ENCODE measurements around the gene OR52M1. TPM values are rescaled to one million over a fixed set of nuclear protein-coding genes. Genes with fewer than 3 reads are reported as not detected.

OR52M1 gene
- total RNA-seq (2014; rRNA removed) (not detected in 2 replicates), Bru-seq, nascent RNA (not detected), BruChase-seq, experiment 1, labeled RNA remaining after a 6-hour chase (not detected), BruChase-seq, experiment 2, labeled RNA remaining after a 2-hour chase (not detected)
- long read RNA-seq = 0 reads

GRCh38 chr11:4544891-4545290, at the start of gene OR52M1:
TSS of gene OR52M1 (plus strand) at chr11:4545191. CDS start at chr11:4545191, 0 bp downstream.
- Histone ChIP-seq H3K4me2 (ENCODE audit: low read length) (no peak within 1 kb of the TSS), H2AFZ (ENCODE audit: low read length) (no peak within 1 kb of the TSS), H3K36me3 (ENCODE audit: low read depth, low read length) (no peaks in the 10 kb centered on the region), H3K9ac (ENCODE audit: low read length) (no peak within 1 kb of the TSS), H4K20me1 (ENCODE audit: low read length) (no peaks in the 10 kb centered on the region), H3K79me2 (ENCODE audit: low read length) (no peaks in the 10 kb centered on the region), H3K9me2 (replicated peaks; ENCODE audit: low read length) (no peaks in the 10 kb centered on the region), H3K9me3 (ENCODE audit: low read length) (no peaks in the 10 kb centered on the region), H3F3A (ENCODE audit: low read length, unreplicated experiment) (no peaks in the 10 kb centered on the region), H3K4me3 (ENCODE audit: low read length) (no peak within 1 kb of the TSS), H3K4me1 (ENCODE audit: insufficient read depth, low read length) (peaks cover 6% of the 10 kb centered on the region; the same call in 1 of the 2 replicates), H3K27me3 (ENCODE audit: low read length) (0 out of 2 replicates have a peak, but pooled peaks cover 5% of the 10 kb centered on the region), H3K27ac (ENCODE audit: low read length) (0 out of 2 replicates have a peak within 1 kb of the TSS, but pooled peaks have one; percentile 21)
- CTCF ChIA-PET = no interaction called here
- DNase-seq (no peak), ATAC-seq (no peak)
- POLR2A ChIA-PET (ENCODE audit: unreplicated experiment) = no interaction called here
- no TSS peak for BruUV-seq (replicated peaks)
- TF ChIP-seq CTCF (conservative IDR thresholded peaks at IDR 0.05; ENCODE audit: low read depth, low read length) (no peak), EZH2phosphoT487 (IDR thresholded peaks at IDR 0.05; ENCODE audit: borderline replicate concordance, low read length) (no peak), EZH2 (IDR thresholded peaks at IDR 0.05; ENCODE audit: low read length, unreplicated experiment) (no peak)
- intact Hi-C loops (cut with micrococcal nuclease) = no loop called here

GRCh38 chr11:4495487-4495886, 49.5 kb upstream of the OR52M1 start:
- H3F3A ChIP-seq (ENCODE audit: low read length, unreplicated experiment) = no peaks in the 10 kb centered on the region
- intact Hi-C loops (cut with micrococcal nuclease) = no loop called here
- no peaks in the 10 kb centered on the region for H3K79me2 ChIP-seq (ENCODE audit: low read length)
- H3K27ac ChIP-seq (ENCODE audit: low read length) = no peak overlapping the region
- ATAC-seq (no peak), DNase-seq (no peak)
- ChIA-PET POLR2A (ENCODE audit: unreplicated experiment) (no interaction called here), CTCF (interaction anchor here (0.5 to 3.6 kb wide), 2 partner anchors 148 to 308 kb away, joined by 3 to 25 read pairs; no protein-coding TSS in a partner anchor)
- no peaks in the 10 kb centered on the region for H3K4me1 ChIP-seq (ENCODE audit: insufficient read depth, low read length)
- H2AFZ ChIP-seq (ENCODE audit: low read length) = no peak overlapping the region
- H3K9me3 ChIP-seq (ENCODE audit: low read length) = no peaks in the 10 kb centered on the region
- no peak overlapping the region for H3K4me2 ChIP-seq (ENCODE audit: low read length)
- no peaks in the 10 kb centered on the region for H4K20me1 ChIP-seq (ENCODE audit: low read length)
- no peaks in the 10 kb centered on the region for H3K9me2 ChIP-seq (replicated peaks; ENCODE audit: low read length)
- no peak overlapping the region for H3K9ac ChIP-seq (ENCODE audit: low read length)
- no TSS peak for BruUV-seq (replicated peaks)
- peaks cover 64% of the 10 kb centered on the region for H3K27me3 ChIP-seq (ENCODE audit: low read length)
- H3K36me3 ChIP-seq (ENCODE audit: low read depth, low read length) = no peaks in the 10 kb centered on the region
- no peak overlapping the region for H3K4me3 ChIP-seq (ENCODE audit: low read length)
- TF ChIP-seq EZH2phosphoT487 (IDR thresholded peaks at IDR 0.05; ENCODE audit: borderline replicate concordance, low read length) (no peak), EZH2 (IDR thresholded peaks at IDR 0.05; ENCODE audit: low read length, unreplicated experiment) (no peak), CTCF (conservative IDR thresholded peaks at IDR 0.05; ENCODE audit: low read depth, low read length) (no peak)

GRCh38 chr11:4495986-4496385, 49.0 kb upstream of the OR52M1 start:
- ChIA-PET POLR2A (ENCODE audit: unreplicated experiment) (no interaction called here), CTCF (no interaction called here)
- BruUV-seq (replicated peaks) = no TSS peak

More at GRCh38 chr11:4495986-4496385, 49.0 kb upstream of the OR52M1 start:
- no peaks in the 10 kb centered on the region for H3K79me2 ChIP-seq (ENCODE audit: low read length)
- peaks cover 69% of the 10 kb centered on the region for H3K27me3 ChIP-seq (ENCODE audit: low read length)
- no peak for ATAC-seq
- no peak overlapping the region for H3K4me2 ChIP-seq (ENCODE audit: low read length)
- intact Hi-C loops (cut with micrococcal nuclease) = no loop called here
- H3K9ac ChIP-seq (ENCODE audit: low read length) = no peak overlapping the region
- H3K27ac ChIP-seq (ENCODE audit: low read length) = no peak overlapping the region
- no peaks in the 10 kb centered on the region for H3K9me3 ChIP-seq (ENCODE audit: low read length)
- no peak overlapping the region for H3K4me3 ChIP-seq (ENCODE audit: low read length)
- H2AFZ ChIP-seq (ENCODE audit: low read length) = no peak overlapping the region
- H3K36me3 ChIP-seq (ENCODE audit: low read depth, low read length) = no peaks in the 10 kb centered on the region
- no peaks in the 10 kb centered on the region for H4K20me1 ChIP-seq (ENCODE audit: low read length)
- H3K9me2 ChIP-seq (replicated peaks; ENCODE audit: low read length) = no peaks in the 10 kb centered on the region
- DNase-seq = no peak
- no peaks in the 10 kb centered on the region for H3F3A ChIP-seq (ENCODE audit: low read length, unreplicated experiment)
- no peaks in the 10 kb centered on the region for H3K4me1 ChIP-seq (ENCODE audit: insufficient read depth, low read length)
- TF ChIP-seq CTCF (conservative IDR thresholded peaks at IDR 0.05; ENCODE audit: low read depth, low read length) (no peak), EZH2 (IDR thresholded peaks at IDR 0.05; ENCODE audit: low read length, unreplicated experiment) (no peak), EZH2phosphoT487 (IDR thresholded peaks at IDR 0.05; ENCODE audit: borderline replicate concordance, low read length) (no peak)

Measured in PC-3 (cell line).